Erythroblast (primary cell): ENCODE data around the gene MLST8.

Experiments used
- GATA1 ChIP-seq: IDR thresholded peaks from 2 replicates; pipeline ENCODE4 v1.6.1; 2011; ENCODE audit warnings: low read depth, mild to moderate bottlenecking, control low read depth, low read length, moderate library complexity
- POLR2A ChIP-seq: IDR thresholded peaks from 2 replicates; pipeline ENCODE4 v1.6.1; 2011; ENCODE audit warnings: mild to moderate bottlenecking, low read length

GRCh38 chr16:2187212-2187611, 18.0 kb upstream of the MLST8 start:
- no peak for TF ChIP-seq POLR2A
- no peak for TF ChIP-seq GATA1
